HepG2 (cell line): Measurements from ENCODE around the gene HCFC1R1. TPM values are rescaled to one million over a fixed set of nuclear protein-coding genes. Genes with fewer than 3 reads are reported as not detected.

Experiments
- FOSL2 ChIP-seq: sonication (generic); formaldehyde crosslinking; IDR thresholded peaks from 2 replicates; pipeline ENCODE4 v1.4.0; 2020; ENCODE audit warnings: missing genetic modification reagents
- GABPB1 ChIP-seq: IDR thresholded peaks from 2 replicates; pipeline ENCODE4 v1.6.1; 2016; ENCODE audit warnings: mild to moderate bottlenecking, missing genetic modification reagents, moderate library complexity, missing compliant biosample characterization
- KLF12 ChIP-seq: sonication (generic); formaldehyde crosslinking; IDR thresholded peaks from 2 replicates; pipeline ENCODE4 v1.4.0; 2020; ENCODE audit warnings: missing genetic modification reagents, borderline replicate concordance
- NKX3-1 ChIP-seq: sonication (generic); formaldehyde crosslinking; IDR thresholded peaks from 2 replicates; pipeline ENCODE4 v1.5.0; 2020; ENCODE audit warnings: missing genetic modification reagents
- SAP130 ChIP-seq: IDR thresholded peaks from 2 replicates; pipeline ENCODE4 v1.6.1; 2016; ENCODE audit warnings: low read depth
- polyA plus RNA-seq, 8 experiments: library from polyadenylated mRNA; depleted of rRNA in 3 of 8; stranded (reverse) in 7 of 8; unstranded in 1 of 8; fragments of >200 nt; fragmentation: Illumina TruSeq in 4 of 8; extraction: Trizol in 4 of 8; gene quantifications; 2 replicates each; pipeline versions ENCODE4 v1.2.1 to v1.2.3, GENCODE V29; 2011 to 2016; ENCODE audit warnings: low read depth in 4 of 8, missing spikeins in 1 of 8, mixed read lengths in 1 of 8; ENCODE audit not compliant: insufficient read depth in 1 of 8
- total RNA-seq, 5 experiments: library from RNA; depleted of rRNA; stranded (reverse); fragments of >200 nt; fragmentation: Illumina TruSeq; extraction: Trizol; gene quantifications; 2 replicates each; pipeline ENCODE4 v1.2.3, GENCODE V29; 2016; ENCODE audit warnings: low read depth in 1 of 5
- TF ChIP-seq, protein P1 (sequence below): sonication (generic); formaldehyde crosslinking; IDR thresholded peaks from 2 replicates; pipeline ENCODE4 v1.9.0; 2022; ENCODE audit warnings: missing genetic modification reagents, mild to moderate bottlenecking, borderline replicate concordance
- TF ChIP-seq, protein P2 (sequence below): sonication (generic); formaldehyde crosslinking; IDR thresholded peaks from 2 replicates; pipeline ENCODE4 v1.5.1; 2020; ENCODE audit warnings: mild to moderate bottlenecking, missing genetic modification reagents, moderate library complexity
- TF ChIP-seq, protein P3 (sequence below): sonication (generic); formaldehyde crosslinking; IDR thresholded peaks from 2 replicates; pipeline ENCODE4 v1.4.0; 2020; ENCODE audit warnings: missing genetic modification reagents
- TF ChIP-seq, protein P4 (sequence below): sonication (generic); formaldehyde crosslinking; IDR thresholded peaks from 2 replicates; pipeline ENCODE4 v1.8.1; 2023; ENCODE audit warnings: mild to moderate bottlenecking, missing genetic modification reagents
- TF ChIP-seq, protein P5 (sequence below): sonication (generic); formaldehyde crosslinking; IDR thresholded peaks from 2 replicates; pipeline ENCODE4 v1.4.0; 2020; ENCODE audit warnings: missing genetic modification reagents

The HCFC1R1 gene
- total and polyA plus RNA-seq, 2 of the 13 experiments (the other 11 are each of a cell fraction or from before 2014, with no cell fraction given), result 13.8 to 16.1 TPM

DNA sequence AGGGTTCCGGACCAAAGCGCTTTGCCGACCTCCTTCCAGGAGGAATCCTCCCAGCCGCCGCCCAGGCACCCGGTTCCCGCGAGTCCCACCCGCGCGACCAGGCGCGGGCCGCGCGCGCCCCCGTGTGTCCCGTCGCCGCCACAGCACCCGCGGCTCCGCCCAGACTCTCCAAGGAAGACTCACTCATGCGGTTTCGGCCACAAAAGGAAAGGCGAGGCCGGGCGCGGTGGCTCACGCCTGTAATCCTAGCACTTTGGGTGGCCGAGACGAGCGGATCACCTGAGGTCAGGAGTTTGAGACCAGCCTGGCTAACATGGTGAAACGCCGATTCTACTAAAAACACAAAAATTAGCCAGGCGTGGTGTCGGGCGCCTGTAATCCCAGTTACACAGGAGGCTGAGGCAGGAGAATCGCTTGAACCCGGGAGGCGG, 40.0 kb downstream of the HCFC1R1 start (continued):
- TF ChIP-seq, protein P1, sequence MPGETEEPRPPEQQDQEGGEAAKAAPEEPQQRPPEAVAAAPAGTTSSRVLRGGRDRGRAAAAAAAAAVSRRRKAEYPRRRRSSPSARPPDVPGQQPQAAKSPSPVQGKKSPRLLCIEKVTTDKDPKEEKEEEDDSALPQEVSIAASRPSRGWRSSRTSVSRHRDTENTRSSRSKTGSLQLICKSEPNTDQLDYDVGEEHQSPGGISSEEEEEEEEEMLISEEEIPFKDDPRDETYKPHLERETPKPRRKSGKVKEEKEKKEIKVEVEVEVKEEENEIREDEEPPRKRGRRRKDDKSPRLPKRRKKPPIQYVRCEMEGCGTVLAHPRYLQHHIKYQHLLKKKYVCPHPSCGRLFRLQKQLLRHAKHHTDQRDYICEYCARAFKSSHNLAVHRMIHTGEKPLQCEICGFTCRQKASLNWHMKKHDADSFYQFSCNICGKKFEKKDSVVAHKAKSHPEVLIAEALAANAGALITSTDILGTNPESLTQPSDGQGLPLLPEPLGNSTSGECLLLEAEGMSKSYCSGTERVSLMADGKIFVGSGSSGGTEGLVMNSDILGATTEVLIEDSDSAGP (CRISPR knock-in tag), result peak; percentile 51; the same call in 1 of the 2 replicates
- TF ChIP-seq, protein P2, sequence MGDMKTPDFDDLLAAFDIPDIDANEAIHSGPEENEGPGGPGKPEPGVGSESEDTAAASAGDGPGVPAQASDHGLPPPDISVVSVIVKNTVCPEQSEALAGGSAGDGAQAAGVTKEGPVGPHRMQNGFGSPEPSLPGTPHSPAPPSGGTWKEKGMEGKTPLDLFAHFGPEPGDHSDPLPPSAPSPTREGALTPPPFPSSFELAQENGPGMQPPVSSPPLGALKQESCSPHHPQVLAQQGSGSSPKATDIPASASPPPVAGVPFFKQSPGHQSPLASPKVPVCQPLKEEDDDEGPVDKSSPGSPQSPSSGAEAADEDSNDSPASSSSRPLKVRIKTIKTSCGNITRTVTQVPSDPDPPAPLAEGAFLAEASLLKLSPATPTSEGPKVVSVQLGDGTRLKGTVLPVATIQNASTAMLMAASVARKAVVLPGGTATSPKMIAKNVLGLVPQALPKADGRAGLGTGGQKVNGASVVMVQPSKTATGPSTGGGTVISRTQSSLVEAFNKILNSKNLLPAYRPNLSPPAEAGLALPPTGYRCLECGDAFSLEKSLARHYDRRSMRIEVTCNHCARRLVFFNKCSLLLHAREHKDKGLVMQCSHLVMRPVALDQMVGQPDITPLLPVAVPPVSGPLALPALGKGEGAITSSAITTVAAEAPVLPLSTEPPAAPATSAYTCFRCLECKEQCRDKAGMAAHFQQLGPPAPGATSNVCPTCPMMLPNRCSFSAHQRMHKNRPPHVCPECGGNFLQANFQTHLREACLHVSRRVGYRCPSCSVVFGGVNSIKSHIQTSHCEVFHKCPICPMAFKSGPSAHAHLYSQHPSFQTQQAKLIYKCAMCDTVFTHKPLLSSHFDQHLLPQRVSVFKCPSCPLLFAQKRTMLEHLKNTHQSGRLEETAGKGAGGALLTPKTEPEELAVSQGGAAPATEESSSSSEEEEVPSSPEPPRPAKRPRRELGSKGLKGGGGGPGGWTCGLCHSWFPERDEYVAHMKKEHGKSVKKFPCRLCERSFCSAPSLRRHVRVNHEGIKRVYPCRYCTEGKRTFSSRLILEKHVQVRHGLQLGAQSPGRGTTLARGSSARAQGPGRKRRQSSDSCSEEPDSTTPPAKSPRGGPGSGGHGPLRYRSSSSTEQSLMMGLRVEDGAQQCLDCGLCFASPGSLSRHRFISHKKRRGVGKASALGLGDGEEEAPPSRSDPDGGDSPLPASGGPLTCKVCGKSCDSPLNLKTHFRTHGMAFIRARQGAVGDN (CRISPR knock-in tag), result peak; percentile 81
- TF ChIP-seq, protein P3, sequence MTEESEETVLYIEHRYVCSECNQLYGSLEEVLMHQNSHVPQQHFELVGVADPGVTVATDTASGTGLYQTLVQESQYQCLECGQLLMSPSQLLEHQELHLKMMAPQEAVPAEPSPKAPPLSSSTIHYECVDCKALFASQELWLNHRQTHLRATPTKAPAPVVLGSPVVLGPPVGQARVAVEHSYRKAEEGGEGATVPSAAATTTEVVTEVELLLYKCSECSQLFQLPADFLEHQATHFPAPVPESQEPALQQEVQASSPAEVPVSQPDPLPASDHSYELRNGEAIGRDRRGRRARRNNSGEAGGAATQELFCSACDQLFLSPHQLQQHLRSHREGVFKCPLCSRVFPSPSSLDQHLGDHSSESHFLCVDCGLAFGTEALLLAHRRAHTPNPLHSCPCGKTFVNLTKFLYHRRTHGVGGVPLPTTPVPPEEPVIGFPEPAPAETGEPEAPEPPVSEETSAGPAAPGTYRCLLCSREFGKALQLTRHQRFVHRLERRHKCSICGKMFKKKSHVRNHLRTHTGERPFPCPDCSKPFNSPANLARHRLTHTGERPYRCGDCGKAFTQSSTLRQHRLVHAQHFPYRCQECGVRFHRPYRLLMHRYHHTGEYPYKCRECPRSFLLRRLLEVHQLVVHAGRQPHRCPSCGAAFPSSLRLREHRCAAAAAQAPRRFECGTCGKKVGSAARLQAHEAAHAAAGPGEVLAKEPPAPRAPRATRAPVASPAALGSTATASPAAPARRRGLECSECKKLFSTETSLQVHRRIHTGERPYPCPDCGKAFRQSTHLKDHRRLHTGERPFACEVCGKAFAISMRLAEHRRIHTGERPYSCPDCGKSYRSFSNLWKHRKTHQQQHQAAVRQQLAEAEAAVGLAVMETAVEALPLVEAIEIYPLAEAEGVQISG (CRISPR knock-in tag), result peak; percentile 34; the same call in 1 of the 2 replicates
- TF ChIP-seq GABPB1 (CRISPR knock-in tag), result peak; percentile 51
- no peak for TF ChIP-seq NKX3-1 (CRISPR knock-in tag)
- TF ChIP-seq, protein P4, sequence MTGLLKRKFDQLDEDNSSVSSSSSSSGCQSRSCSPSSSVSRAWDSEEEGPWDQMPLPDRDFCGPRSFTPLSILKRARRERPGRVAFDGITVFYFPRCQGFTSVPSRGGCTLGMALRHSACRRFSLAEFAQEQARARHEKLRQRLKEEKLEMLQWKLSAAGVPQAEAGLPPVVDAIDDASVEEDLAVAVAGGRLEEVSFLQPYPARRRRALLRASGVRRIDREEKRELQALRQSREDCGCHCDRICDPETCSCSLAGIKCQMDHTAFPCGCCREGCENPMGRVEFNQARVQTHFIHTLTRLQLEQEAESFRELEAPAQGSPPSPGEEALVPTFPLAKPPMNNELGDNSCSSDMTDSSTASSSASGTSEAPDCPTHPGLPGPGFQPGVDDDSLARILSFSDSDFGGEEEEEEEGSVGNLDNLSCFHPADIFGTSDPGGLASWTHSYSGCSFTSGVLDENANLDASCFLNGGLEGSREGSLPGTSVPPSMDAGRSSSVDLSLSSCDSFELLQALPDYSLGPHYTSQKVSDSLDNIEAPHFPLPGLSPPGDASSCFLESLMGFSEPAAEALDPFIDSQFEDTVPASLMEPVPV (CRISPR knock-in tag), result 0 out of 2 replicates have a peak, but pooled peaks have one; percentile 41
- TF ChIP-seq, protein P5, sequence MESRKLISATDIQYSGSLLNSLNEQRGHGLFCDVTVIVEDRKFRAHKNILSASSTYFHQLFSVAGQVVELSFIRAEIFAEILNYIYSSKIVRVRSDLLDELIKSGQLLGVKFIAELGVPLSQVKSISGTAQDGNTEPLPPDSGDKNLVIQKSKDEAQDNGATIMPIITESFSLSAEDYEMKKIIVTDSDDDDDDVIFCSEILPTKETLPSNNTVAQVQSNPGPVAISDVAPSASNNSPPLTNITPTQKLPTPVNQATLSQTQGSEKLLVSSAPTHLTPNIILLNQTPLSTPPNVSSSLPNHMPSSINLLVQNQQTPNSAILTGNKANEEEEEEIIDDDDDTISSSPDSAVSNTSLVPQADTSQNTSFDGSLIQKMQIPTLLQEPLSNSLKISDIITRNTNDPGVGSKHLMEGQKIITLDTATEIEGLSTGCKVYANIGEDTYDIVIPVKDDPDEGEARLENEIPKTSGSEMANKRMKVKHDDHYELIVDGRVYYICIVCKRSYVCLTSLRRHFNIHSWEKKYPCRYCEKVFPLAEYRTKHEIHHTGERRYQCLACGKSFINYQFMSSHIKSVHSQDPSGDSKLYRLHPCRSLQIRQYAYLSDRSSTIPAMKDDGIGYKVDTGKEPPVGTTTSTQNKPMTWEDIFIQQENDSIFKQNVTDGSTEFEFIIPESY (CRISPR knock-in tag), result peak; percentile 16; the same call in 1 of the 2 replicates
- TF ChIP-seq KLF12, result peak; percentile 39; the same call in 1 of the 2 replicates
- TF ChIP-seq FOSL2, result peak; percentile 23; the same call in 1 of the 2 replicates
- TF ChIP-seq SAP130, result peak; percentile 49; the same call in 1 of the 2 replicates
